Measurements from ENCODE around the gene PJA1.

- TF ChIP-seq CTCF (conservative IDR thresholded peaks at IDR 0.05; ENCODE audit: low read length) (no peak), EZH2phosphoT487 (IDR thresholded peaks at IDR 0.05; ENCODE audit: borderline replicate concordance, low read depth, low read length) (no peak)
Measured at GRCh38 chrX:69189576-69190371, 24.5 kb upstream of the PJA1 start.
